Activated CD8-positive, alpha-beta memory T cell treated with anti-CD3 and anti-CD28 coated beads for 24 hours (primary cell): ENCODE results near the gene ELFN1.

ENCODE experiments used
- DNase-seq: peaks from one replicate; pipeline ENCODE4 v3.0.0-alpha.2; 2020

The ELFN1 gene

DNA sequence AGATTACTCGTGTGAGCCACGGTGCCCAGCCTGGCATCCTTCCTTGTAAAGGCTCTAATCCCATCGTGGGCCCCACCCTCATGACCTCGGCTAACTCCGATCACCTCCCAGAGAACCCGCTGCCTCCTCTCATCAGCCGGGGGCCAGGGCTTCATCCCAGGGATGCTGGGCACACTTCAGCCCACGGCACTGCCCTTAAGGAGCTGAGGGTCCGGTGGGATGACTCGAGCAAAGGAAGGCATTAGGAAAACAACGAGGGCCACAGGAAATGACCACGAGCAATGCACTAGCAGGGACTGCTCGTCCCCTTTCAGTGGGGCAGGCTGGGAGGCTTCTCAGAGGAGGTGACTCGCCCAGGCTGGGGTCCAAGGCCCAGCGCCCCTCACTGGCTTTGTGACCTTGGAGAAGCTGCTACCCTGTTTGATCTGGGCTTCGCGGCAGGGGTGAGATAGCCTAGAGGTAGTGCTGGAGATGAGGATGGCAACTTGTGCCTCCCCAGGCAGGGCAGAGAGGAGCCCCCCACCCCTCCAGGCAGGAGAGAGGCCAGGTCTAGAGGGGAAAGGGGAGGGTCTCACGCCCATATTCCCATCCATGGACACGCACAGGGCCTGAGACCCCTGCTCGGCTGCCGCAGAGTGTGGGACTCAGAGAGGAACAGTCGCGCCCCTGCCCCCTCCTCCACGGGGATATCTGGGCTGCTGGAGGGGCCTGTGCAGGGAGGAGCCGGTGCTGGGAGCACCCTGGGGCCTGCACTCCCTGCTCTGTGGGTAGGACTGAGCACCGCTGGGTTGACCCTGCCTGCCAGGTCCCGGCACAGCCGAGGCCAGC lies 26.8 kb downstream of the ELFN1 start:
- peak; percentile 46 for DNase-seq

DNA sequence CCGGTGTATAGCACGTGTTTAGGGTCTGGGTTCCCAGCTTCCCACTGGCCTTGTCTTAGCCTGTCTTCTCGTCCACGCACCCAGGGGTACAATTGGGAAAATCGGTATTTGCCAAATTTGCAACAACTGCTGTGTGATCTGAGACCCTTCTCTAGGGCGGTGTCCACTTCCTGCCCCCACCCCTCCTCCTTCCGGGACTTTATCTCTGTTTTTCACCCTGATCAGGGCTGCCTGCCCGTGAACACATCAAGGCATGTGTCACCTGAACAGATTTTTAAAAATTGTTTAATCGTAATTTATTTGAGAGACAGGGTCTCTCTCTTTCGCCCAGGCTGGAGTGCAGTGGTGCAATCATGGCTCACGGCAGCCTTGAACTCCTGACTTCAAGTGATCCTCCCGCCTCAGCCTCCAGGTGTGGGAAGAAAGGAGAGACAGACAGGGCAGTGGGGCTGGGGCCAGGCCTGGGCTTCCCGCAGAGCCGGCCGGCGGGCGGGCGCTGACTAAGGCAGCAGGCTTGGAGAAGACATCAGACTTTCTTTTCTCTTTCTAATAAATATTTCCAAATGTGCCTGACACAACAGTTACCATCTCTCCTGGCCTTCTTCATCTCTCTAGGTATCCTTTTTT lies 27.5 kb downstream of the ELFN1 start:
- DNase-seq, result no peak

DNA sequence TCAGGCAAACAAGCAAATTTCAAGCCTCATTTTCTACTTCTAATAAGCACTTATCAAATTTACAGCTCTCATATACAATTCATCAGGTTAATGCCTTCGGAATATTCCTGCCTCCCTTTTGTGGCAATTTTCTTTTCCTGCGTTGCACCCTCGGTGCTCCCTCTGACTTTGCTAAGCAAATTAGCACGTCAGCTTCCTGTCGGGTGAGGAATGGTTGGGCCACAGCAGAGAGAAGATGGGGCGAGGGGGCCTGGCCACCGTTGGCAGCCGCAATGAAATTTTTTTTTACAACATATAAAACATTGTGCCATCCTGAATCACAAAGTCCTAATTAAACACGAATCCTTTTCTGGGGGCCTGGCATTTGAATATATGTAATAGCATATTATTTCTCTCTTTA lies 28.1 kb downstream of the ELFN1 start:
- DNase-seq, result no peak

DNA sequence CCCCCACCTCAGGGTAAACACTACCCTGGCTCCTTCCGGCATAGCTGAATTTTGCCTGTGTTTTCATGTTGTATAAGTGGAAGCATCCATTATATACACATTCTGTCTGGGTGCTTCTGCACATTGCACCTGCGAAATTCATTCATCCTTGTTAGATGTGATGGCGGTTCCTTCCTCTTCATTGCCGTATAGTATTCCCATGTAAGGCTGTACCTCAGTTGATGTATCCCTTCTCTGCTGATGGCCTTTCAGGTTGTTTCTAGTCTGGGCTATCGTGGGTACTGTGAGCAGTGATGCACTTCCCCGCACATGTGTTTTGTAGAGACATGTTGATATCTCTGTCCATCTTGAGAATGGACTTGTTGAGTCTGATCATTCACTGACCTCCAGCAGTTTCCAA lies 28.9 kb downstream of the ELFN1 start:
- no peak for DNase-seq

DNA sequence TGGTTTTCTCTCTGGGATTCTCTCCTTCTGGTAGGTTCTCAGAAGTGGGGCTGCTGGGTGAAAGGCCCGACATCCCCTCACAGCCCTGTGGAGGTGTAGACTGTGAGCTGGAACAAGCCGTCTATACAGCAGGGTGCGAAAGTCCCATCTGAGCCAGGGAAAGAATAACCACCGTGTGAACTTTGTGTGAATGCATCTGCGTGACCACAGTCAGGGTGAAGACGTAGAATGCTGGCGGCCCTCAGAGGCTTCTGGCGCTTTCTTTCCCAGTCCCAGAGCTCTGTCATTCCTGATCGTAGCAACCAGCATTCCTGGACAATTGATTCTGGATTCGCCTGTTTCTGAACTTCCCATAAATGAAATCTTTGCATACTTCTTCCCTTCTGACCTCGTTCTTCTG lies 30.0 kb downstream of the ELFN1 start:
- DNase-seq, result peak; percentile 17

DNA sequence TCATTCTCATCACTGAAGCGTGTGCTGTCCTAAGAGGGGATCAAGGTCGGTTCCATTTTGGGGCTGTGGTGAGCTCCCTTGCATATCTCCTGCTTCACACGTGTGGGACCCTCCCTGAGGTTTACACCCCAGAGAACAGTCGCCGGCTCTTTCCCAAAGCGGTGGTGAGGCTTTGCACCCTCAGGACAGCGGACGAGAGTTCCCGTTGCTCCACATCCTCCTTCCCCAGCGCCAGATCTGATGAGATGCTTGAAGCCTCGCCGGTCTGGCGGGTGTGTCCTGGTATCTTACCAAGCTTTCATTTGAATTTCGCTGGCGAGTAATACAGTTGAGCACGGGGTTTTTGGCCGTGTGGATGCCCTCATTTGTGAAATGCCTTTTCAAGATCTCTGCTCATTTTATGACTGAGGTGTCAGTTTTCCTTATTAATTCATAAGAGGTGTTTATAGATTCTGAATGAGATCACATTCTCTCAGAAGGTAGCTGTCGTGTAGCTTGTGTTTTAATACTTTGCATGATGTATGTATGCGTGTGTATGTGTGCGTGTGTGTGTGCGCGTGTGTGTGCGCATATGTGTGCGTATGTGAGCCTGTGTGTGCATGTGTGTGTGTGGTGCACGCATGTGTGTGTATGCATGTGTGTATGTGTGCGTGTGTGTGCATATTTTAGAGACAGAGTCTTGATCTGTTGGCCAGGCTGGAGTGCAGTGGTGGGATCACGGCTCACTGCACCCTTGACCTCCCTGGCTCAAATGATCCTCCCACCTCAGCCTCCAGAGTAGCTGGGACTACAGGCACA lies 30.7 kb downstream of the ELFN1 start:
- peak; percentile 35 for DNase-seq

DNA sequence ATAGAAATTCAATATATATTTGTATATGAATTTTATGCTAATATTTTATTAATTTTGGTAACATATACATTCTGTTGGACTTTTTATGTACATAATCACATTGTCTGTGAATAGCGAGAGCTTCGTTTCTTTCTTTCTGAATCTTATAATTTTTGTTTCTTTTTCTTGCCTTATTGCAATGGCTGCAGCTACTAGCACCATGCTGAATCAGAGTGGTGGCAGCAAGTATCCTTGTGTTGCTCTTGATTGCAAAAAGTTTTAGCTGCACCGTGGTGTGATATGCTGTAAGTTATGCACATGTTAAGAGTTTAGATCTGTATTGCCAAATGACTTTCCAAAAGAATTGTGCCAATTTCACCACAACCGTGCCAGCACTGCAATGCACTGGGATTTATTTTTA lies 32.6 kb downstream of the ELFN1 start:
- DNase-seq, result no peak

DNA sequence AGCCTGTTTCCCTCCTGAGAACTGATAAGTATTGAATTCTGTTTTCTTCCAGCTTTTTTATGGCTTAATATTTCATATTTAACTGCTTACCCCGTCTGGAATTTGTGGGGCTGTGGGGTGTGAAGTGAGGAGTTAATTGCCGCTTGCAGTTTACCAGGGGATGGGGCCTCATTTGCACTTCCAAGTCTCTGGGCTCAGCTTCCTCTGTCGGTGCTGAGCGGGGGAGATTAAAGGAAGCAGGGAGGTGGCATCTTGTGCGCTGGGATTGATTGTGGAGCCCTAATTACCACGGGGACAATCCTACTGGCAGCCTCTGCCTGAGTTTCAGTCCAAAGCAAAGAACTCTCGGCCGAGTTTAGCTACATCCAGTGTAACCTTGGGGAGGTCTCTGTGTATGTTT lies 33.4 kb downstream of the ELFN1 start:
- no peak for DNase-seq

DNA sequence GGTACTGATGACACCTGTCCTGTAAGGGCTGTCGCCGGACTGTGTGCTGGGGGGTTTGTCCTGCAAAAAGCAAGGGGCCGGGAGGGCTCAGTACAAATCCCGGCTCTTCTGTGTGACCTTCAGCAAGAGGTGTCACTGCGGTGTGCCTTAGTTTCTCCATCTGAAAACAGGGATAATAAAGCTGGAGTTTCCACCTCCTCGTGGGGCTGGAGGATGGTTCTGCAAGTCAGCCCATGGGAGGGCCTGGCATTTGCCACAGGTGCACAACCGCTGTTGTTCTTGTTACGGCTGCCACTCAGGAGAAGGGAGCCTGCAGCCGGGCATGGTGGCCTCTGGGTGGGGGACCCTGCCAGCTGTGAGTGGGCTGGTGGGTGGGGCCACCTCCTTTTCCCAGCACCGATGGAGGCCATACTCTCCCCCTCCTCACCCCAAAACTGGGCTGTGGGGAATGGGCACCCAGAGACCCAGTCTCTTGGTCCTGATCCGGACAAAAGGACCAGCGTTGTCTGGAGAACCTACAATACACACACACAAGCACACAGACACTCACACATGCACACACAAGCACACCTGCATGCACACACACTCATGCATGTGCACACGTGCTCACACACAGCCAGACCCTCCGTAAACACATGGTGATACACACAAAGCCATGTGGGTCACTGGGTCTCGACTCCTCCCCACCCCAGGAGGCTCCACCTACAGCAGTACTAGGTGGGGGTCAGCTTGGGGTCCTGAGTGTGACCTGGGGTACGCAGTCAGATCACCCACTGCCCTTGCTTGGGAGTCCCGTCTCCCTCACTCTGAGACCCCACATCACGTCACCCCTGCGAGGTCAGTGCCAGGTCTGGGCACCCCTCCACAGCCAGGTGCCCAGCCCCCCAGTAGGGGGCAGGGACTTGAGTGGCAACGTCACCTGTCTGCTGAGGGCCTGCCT lies 34.1 kb downstream of the ELFN1 start:
- peak; percentile 48 for DNase-seq

DNA sequence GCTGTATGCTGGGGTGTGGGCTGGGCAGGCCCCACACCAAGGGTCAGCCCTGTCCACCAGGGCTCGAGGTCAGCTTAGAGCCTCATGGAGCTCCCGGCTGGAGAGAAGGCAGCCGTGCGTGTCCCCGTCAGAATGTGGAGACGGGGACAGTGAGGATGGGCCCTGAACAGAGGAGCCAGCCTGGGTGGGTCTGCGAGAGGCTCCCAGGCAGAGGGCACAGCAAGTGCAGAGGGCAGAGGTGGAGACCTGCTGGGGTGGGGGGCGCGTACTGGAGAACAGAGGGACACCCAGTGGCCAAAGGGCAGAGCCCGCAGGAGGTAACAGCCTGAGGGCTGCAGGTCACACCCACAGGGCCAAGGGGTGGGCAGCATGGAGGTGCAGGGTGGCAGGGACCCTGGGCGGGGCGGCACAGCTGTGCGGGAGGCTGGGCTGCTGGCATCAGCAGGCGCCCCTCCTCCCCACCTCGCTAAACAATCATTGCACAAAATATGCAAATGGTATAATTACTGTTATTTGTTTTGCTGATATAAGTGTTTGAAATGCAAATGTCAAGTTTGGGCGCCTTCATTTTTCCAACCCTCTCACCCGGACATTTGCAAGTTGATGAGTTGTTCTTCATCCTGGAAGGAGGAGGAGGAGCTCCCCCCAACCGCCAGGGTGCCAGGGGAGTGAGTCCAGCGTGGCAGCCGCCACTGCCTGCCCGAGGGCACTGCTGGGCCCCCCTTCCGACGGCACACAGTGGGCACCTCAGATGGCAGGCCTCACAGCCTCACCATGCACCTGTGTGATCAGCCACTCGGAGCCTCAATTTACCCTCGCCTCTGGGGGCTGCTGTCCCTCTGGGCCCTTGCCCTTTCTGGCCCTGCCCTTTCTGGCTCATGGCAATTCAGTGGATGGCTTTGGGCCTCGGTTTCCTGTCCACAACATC lies 35.0 kb downstream of the ELFN1 start:
- DNase-seq, result peak; percentile 37

DNA sequence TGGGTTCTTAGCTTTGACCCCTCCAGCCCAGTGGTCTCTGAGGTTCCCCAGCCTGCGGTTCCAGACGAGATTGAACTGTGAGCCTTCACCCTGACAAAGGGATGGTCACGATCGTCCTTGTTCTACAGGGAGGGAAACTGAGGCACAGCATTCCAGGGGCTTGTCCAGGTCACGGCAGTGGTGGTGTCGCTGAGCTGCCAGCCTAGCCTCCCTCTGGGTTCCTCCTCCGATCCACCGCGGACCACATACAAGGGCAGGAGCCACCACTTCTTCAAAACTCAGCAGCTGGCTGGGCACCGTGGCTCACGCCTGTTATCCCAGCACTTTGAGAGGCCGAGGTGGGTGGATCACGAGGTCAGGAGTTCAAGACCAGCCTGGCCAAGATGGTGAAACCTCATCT lies 35.8 kb downstream of the ELFN1 start:
- peak; percentile 21 for DNase-seq

DNA sequence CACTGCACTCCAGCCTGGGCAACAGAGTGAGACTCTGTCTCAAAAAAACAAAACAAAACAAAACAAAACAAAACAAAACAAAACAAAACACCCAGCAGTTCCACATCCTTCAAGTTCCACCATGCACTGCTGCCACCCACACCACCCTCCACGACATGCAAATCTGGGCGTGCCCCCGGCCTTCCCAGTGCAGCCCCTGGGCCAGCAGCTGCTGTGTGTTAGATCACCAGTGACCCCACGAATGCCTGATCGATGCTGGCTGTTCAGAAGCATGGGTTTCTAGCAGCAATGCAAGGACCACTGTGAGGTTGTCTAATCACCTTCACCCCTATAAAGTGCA lies 36.3 kb downstream of the ELFN1 start:
- DNase-seq, result no peak

DNA sequence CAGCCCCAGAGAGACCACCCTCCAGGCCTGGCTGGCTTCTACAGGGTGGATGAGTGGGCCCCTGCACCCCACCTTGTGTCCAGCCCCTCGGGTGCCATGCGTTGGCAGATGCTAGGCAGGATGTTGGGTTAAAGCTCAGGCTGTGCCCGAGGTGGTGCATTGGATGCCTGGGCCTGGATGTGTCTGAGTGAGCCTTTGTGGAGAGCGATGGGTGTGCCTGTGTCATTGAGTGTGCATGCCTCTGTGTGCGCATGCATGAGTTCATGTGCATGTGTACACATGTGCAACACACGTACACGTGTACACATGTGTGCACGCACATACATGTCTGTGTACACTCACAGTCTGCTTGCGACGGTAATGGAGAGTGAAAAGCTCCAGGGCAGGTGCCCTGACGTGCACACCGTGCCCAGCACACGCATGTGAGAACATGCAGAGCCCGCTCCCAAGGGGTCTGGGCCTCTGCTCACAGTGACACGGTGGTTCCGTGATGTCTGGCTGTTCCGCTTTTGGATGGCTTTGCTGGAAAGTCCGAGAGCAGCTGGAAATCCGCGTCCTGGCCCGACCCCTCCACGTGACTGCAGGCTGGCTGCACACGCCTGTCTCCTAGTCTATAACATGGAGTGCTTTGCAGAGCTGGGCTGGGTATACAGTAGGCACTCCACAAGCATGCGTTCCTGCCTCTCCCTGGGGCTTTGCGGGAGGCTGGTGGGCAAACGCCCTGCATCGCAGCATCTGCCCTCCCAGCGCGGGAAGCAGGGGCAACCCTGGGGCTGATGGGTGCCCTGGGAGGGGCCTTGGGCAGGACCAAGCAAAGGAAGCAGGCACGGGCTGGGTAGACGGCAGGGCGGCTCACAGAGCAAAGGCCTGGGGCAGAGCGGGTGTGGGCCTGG lies 36.9 kb downstream of the ELFN1 start:
- peak; percentile 47 for DNase-seq

DNA sequence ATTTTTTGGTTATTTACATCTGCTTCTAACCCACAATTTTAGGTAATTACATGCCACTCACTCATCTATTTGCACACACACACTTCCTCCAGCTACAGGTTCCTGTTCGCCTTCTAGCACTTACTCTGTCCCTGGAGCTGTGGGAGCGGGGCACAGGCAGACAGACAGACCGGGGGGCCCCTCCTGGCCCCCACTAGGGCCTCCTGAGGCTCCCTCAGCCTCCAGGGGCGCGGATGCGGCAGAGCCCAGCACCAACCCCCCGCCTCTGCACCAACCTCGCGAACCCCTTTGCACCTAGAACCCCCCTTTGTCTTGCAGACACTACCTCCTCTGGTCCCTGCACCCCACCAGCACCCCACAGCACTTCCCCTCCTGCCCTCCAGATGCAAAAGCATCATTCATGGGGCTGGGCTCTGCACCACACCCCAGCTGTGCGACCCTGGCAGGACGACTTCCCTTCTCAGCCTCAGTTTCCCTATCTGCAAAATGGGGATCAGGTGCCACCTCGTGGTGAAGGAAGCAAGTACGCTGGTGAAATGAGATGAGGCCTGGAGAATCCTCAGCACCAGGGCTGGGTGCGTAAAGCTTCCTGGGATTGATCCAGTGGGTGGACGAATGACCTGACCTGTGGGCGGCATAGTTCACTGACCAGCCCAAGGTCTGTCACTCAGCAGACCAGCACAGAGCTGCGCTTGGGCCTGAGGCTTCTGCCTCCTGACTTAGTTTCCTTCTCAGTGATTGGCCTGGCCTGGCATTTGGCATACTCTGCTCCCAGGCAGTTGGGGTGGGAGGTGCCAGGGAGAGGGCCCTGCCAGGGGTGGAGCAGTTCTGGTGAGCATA lies 37.9 kb downstream of the ELFN1 start:
- peak; percentile 46 for DNase-seq

DNA sequence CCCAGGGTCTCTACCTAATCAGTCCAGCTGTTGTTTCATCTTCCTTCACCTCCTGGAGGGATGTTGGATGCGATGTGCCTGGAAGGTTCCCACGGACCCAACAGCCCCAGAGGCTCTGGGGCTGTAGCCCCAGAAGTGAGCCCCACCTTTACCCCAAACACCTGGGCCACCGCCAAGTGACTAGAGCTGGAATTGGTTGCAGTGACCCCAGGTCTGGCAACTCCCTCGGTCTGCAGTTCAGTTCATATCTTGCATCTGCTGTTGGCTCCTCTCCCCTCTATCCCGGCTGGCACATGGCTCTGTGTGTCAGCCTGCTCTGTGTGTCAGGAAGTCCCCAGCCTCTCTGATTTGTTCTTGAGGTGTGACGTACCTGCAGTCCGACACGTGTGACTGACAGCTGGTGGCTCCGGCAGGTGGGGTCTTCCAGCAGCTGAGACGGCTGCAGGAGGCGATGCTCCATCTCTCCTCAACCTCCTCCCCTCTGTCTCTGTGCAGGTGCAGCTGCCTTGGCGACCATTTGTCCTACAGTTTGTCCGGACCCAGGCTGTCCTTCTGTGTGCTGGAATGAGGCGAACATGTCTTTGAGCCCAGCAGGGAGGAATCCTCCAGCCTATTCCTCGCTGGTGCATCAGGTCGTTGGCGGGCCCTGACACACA lies 38.6 kb downstream of the ELFN1 start:
- DNase-seq, result no peak

DNA sequence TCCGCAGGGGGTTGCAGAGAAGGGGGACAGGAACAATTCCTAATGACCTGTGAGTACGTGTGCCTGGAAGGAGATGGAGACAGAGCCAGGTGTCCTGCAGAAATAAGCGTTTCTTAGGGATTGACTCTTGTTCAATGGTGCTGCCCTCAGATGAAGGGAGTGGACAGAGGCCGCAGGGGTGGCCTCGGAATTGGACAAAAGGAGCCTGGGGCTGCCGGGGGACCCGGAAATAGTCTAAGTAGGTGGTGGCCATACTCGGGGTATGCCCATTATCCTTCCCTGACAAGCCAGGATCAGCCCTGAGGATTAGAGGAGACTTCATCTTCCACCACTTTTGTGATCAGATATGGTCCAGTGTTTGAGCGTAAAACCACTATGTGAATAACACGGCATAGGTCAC lies 39.2 kb downstream of the ELFN1 start:
- no peak for DNase-seq

DNA sequence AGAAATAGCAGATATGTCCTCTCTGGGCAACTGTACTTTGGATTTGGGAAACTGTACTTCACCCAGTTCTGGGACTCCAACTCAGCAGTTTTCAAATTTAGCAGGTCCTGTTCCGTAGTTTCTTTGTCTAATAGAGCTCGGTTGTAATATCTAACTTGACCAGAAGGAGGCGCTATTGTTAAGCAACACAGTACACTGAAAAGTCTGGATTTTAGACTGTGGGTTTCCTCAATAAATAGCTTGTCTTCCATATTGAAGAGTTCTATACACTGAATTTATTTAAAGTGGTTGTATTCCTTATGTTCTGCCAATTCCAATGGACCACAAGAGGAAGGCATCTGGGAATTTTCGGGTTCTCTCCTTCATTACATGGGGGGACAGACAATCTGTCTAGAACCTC lies 39.8 kb downstream of the ELFN1 start:
- no peak for DNase-seq

DNA sequence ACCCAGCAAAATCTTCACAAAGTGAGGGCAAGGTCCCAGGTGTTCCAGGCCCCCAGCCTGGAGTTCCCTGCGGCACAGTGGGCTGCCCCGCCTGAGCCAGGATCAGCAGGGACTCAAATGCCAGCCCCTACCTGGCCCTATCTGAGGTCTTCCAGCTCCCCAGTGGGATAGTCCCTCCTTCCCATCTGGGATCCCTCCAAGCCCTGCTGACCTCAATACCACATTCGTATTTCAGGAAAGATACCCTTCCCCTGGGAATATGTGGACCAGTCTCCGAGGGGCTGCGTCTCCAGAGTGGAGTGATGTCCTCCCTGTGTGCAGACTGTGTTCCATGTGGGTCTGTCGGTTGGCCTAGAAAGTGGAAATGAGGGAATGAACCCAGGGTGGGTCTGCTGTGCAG lies 40.9 kb downstream of the ELFN1 start:
- DNase-seq, result no peak

DNA sequence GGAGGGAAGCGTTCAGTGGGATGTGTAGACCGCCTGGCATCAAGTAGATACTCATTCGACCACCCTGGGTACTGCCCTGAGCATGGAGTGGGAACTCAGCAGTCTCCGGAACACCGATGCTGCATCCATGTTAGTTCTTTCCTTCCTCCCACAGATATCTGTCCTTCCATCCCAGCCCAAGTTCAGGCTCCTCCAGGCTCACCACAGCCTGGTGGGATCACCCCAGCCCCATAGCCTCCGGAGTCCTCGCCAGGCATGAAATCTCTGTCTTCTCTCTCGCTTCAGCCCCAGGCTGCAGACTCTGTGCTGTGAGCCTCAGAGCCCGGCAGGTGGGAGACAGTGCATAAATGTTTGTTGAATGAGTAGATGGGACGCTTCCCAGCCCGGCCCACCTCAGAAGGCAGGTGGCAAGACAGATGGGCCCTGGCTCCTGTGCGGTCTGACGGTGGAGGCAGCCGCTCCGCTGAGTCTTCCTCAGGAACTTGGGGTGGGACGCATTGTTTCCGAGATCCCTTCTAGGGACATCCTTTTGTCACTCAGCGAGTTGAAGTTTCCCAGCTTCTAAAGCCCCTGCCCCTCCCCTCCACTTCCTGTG lies 42.9 kb downstream of the ELFN1 start:
- no peak for DNase-seq
